ENCODE results near the gene C8G. TPM values are rescaled to one million over a fixed set of nuclear protein-coding genes. Genes with fewer than 3 reads are reported as not detected.

The C8G gene
- total and polyA plus RNA-seq, 8 donors, result 2.3 to 5.5 TPM; not detected in 6

- intact Hi-C loops (cut with DNase I; ENCODE audit: low total_unique reads), result no loop called here
These were observed 33.2 kb downstream of the C8G start for GRCh38 chr9:136978073-136978864.

GRCh38 chr9:136978865-136979544, 34.0 kb downstream of the C8G start:
- DNase-seq, result no peak
- no peaks in the 10 kb centered on the region for H3K9me3 ChIP-seq
- intact Hi-C loops (cut with DNase I; ENCODE audit: low total_unique reads), result no loop called here
- no peaks in the 10 kb centered on the region for H3K36me3 ChIP-seq
- peaks cover 16 to 43% (median 29%) of the 10 kb centered on the region in 4 donors for H3K4me1 ChIP-seq
- H3K4me3 ChIP-seq, result peak overlapping the region in 1 of 4 donors; percentile 6
- H3K27ac ChIP-seq, result no peak overlapping the region
- peaks cover 0 to 48% (median 10%) of the 10 kb centered on the region in 3 donors for H3K27me3 ChIP-seq
- 30 to 58% (median 55%) methylated on average over 6 to 41 of the region's 41 CpGs for WGBS, 5 donors
- TF ChIP-seq, protein P1, sequence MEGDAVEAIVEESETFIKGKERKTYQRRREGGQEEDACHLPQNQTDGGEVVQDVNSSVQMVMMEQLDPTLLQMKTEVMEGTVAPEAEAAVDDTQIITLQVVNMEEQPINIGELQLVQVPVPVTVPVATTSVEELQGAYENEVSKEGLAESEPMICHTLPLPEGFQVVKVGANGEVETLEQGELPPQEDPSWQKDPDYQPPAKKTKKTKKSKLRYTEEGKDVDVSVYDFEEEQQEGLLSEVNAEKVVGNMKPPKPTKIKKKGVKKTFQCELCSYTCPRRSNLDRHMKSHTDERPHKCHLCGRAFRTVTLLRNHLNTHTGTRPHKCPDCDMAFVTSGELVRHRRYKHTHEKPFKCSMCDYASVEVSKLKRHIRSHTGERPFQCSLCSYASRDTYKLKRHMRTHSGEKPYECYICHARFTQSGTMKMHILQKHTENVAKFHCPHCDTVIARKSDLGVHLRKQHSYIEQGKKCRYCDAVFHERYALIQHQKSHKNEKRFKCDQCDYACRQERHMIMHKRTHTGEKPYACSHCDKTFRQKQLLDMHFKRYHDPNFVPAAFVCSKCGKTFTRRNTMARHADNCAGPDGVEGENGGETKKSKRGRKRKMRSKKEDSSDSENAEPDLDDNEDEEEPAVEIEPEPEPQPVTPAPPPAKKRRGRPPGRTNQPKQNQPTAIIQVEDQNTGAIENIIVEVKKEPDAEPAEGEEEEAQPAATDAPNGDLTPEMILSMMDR (IDR thresholded peaks at IDR 0.05), result no peak
- TF ChIP-seq POLR2AphosphoS5 (IDR thresholded peaks at IDR 0.05), result no peak

More at GRCh38 chr9:136978073-136978864, 33.2 kb downstream of the C8G start:
- TF ChIP-seq, protein P1 (IDR thresholded peaks at IDR 0.05), result no peak
- TF ChIP-seq POLR2AphosphoS5 (IDR thresholded peaks at IDR 0.05) (no peak), POLR2A (IDR thresholded peaks at IDR 0.05) (no peak), EP300 (IDR thresholded peaks at IDR 0.05) (no peak)
- Histone ChIP-seq H3K4me1 (peaks cover 16 to 43% (median 29%) of the 10 kb centered on the region in 4 donors), H3K9me3 (no peaks in the 10 kb centered on the region), H3K36me3 (no peaks in the 10 kb centered on the region), H3K27ac (peak overlapping the region; percentile 15 to 66 (median 38)), H3K27me3 (peaks cover 0 to 41% (median 6%) of the 10 kb centered on the region in 3 donors), H3K4me3 (peak overlapping the region; percentile 49 to 62 (median 51))
- WGBS, 5 donors, result 1 to 6% (median 2%) methylated on average over 12 to 78 of the region's 78 CpGs
- DNase-seq, result peak; percentile 69 to 86

DNA sequence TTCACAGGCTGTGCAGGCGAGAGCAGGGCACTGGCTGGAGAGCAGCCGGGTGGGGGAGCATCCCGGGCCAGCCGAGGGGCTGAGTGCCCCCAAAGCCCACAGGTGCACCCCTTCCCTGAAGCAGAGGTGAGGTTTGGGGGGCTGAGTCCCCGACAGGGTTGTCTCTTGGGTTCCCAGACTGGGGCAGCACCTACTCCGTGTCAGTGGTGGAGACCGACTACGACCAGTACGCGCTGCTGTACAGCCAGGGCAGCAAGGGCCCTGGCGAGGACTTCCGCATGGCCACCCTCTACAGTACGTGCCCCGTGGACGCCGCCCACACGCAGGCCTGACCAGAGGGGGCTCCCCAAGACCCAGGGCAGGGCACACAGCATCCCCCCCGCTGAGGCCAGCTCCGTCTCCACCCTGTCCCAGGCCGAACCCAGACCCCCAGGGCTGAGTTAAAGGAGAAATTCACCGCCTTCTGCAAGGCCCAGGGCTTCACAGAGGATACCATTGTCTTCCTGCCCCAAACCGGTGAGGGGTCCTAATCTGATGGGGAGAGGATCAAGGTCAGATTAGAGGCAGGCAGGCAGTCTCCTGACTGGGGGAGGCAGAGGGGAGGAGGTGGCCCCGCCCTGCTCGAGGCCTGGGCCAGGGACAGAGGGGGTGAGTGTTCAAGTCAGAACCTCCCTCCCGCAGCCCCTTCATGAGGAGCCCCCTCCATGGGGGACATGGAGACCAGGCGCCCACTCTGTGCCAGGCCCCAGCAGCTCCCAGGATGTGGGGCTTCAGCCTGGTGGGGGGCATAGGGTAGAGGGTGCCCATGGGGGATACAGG, 34.9 kb downstream of the C8G start:
- peak overlapping the region in 1 of 4 donors; percentile 6 for H3K4me3 ChIP-seq
- intact Hi-C loops (cut with DNase I; ENCODE audit: low total_unique reads), result no loop called here
- no peak for DNase-seq
- H3K27ac ChIP-seq, result no peak overlapping the region
- peaks cover 16 to 42% (median 32%) of the 10 kb centered on the region in 4 donors for H3K4me1 ChIP-seq
- WGBS, 5 donors, result 81 to 89% (median 87%) methylated on average over 10 to 26 of the region's 26 CpGs
- no peaks in the 10 kb centered on the region for H3K36me3 ChIP-seq
- peaks cover 4 to 58% (median 20%) of the 10 kb centered on the region in 3 donors for H3K27me3 ChIP-seq
- TF ChIP-seq EP300 (IDR thresholded peaks at IDR 0.05) (no peak), POLR2A (IDR thresholded peaks at IDR 0.05) (no peak), POLR2AphosphoS5 (IDR thresholded peaks at IDR 0.05) (no peak)
- TF ChIP-seq, protein P1 (IDR thresholded peaks at IDR 0.05), result no peak
- no peaks in the 10 kb centered on the region for H3K9me3 ChIP-seq
